HepG2 (cell line): ENCODE data around the gene PPP1R1B.

Experiments
- CCAR2 ChIP-seq: fragments of 200-400 bp; formaldehyde crosslinking; optimal IDR thresholded peaks from 2 replicates; pipeline ENCODE3; 2018; ENCODE audit warnings: low read depth, mild to moderate bottlenecking, low read length, moderate library complexity
- CTCF ChIP-seq: sonication (generic); formaldehyde crosslinking; IDR thresholded peaks from 2 replicates; pipeline ENCODE4 v1.5.0; 2020; ENCODE audit warnings: mild to moderate bottlenecking, missing genetic modification reagents, moderate library complexity
- EP300 ChIP-seq, 3 experiments: sonication (generic) in 1 of 3; formaldehyde crosslinking in 1 of 3; IDR thresholded peaks; 2 replicates each; pipeline versions ENCODE4 v1.5.1 to v1.6.1; 2011 to 2020; ENCODE audit warnings: low read depth in 2 of 3, low read length in 2 of 3, borderline replicate concordance in 1 of 3, improper control_type of control experiment in 1 of 3, mild to moderate bottlenecking in 1 of 3, missing genetic modification reagents in 1 of 3, moderate library complexity in 1 of 3
- EZH2 ChIP-seq: conservative IDR thresholded peaks from 2 replicates; pipeline ENCODE4 v1.6.1; 2012; ENCODE audit warnings: mild to moderate bottlenecking, low read depth, low read length, moderate library complexity
- HIVEP1 ChIP-seq: sonication (generic); formaldehyde crosslinking; IDR thresholded peaks from 2 replicates; pipeline ENCODE4 v1.4.0; 2020; ENCODE audit warnings: mild to moderate bottlenecking, missing genetic modification reagents
- MED1 ChIP-seq: sonication (generic); formaldehyde crosslinking; IDR thresholded peaks from 2 replicates; pipeline ENCODE4 v1.4.0; 2020; ENCODE audit warnings: missing genetic modification reagents
- RAD21 ChIP-seq: fragments of 450-650 bp; formaldehyde crosslinking; IDR thresholded peaks from 2 replicates; pipeline ENCODE4 v1.5.0; 2020; ENCODE audit warnings: mild to moderate bottlenecking
- RERE ChIP-seq: IDR thresholded peaks from 2 replicates; pipeline ENCODE4 v1.6.1; 2016; ENCODE audit warnings: low read depth, missing genetic modification reagents, missing compliant biosample characterization
- ZNF775 ChIP-seq: sonication (generic); formaldehyde crosslinking; IDR thresholded peaks from 2 replicates; pipeline ENCODE4 v1.4.0; 2020; ENCODE audit warnings: missing genetic modification reagents, mild to moderate bottlenecking, moderate library complexity, borderline replicate concordance
- TF ChIP-seq, protein P1 (sequence below): sonication (generic); formaldehyde crosslinking; IDR thresholded peaks from 2 replicates; pipeline ENCODE4 v1.4.0; 2020; ENCODE audit warnings: missing genetic modification reagents

GRCh38 chr17:39605492-39606433 is 21.0 kb upstream of the PPP1R1B start:
- TF ChIP-seq CCAR2 (no peak), CTCF (CRISPR knock-in tag) (no peak), RERE (no peak), MED1 (no peak), EP300 (IDR thresholded peaks at IDR 0.05; ENCODE audit: low read depth in 2 of 2, low read length in 2 of 2) (no peak), EP300 (CRISPR knock-in tag; IDR thresholded peaks at IDR 0.05; ENCODE audit: borderline replicate concordance) (no peak), ZNF775 (CRISPR knock-in tag) (no peak), HIVEP1 (CRISPR knock-in tag) (no peak), EZH2 (peak; percentile 86; the same call in 1 of the 2 replicates), RAD21 (CRISPR knock-in tag) (no peak)
- TF ChIP-seq, protein P1, sequence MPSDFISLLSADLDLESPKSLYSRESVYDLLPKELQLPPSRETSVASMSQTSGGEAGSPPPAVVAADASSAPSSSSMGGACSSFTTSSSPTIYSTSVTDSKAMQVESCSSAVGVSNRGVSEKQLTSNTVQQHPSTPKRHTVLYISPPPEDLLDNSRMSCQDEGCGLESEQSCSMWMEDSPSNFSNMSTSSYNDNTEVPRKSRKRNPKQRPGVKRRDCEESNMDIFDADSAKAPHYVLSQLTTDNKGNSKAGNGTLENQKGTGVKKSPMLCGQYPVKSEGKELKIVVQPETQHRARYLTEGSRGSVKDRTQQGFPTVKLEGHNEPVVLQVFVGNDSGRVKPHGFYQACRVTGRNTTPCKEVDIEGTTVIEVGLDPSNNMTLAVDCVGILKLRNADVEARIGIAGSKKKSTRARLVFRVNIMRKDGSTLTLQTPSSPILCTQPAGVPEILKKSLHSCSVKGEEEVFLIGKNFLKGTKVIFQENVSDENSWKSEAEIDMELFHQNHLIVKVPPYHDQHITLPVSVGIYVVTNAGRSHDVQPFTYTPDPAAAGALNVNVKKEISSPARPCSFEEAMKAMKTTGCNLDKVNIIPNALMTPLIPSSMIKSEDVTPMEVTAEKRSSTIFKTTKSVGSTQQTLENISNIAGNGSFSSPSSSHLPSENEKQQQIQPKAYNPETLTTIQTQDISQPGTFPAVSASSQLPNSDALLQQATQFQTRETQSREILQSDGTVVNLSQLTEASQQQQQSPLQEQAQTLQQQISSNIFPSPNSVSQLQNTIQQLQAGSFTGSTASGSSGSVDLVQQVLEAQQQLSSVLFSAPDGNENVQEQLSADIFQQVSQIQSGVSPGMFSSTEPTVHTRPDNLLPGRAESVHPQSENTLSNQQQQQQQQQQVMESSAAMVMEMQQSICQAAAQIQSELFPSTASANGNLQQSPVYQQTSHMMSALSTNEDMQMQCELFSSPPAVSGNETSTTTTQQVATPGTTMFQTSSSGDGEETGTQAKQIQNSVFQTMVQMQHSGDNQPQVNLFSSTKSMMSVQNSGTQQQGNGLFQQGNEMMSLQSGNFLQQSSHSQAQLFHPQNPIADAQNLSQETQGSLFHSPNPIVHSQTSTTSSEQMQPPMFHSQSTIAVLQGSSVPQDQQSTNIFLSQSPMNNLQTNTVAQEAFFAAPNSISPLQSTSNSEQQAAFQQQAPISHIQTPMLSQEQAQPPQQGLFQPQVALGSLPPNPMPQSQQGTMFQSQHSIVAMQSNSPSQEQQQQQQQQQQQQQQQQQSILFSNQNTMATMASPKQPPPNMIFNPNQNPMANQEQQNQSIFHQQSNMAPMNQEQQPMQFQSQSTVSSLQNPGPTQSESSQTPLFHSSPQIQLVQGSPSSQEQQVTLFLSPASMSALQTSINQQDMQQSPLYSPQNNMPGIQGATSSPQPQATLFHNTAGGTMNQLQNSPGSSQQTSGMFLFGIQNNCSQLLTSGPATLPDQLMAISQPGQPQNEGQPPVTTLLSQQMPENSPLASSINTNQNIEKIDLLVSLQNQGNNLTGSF (CRISPR knock-in tag) = no peak
